Spinal cord (tissue), 10 donors: Measurements from ENCODE around the gene DTNB. TPM values are rescaled to one million over a fixed set of nuclear protein-coding genes. Genes with fewer than 3 reads are reported as not detected.
"Not testable (repeated sequence)": the region's sequence is repeated elsewhere in the genome, so short reads cannot be mapped to it uniquely, and the experiment has no call there.

Source experiments
- DNase-seq, 6 donors: peaks; one replicate each; pipeline versions ENCODE4 v3.0.0 to v3.0.0-alpha.2; 2013 to 2015; ENCODE audit warnings: low spot score in 6 of 6, low read depth in 4 of 6
- H3K27ac ChIP-seq: one replicate; pipeline ENCODE4 v1.5.1; 2013; ENCODE audit warnings: low read depth, low read length, control low read depth
- H3K27me3 ChIP-seq: one replicate; pipeline ENCODE4 v1.6.1; 2013; ENCODE audit warnings: low read length; ENCODE audit not compliant: control insufficient read depth, insufficient read depth
- H3K36me3 ChIP-seq: one replicate; pipeline ENCODE4 v1.6.1; 2013; ENCODE audit warnings: low read length; ENCODE audit not compliant: control insufficient read depth, insufficient read depth
- H3K4me1 ChIP-seq: one replicate; pipeline ENCODE4 v1.6.1; 2013; ENCODE audit warnings: low read length; ENCODE audit not compliant: control insufficient read depth, insufficient read depth
- H3K4me3 ChIP-seq: one replicate; pipeline ENCODE4 v1.5.1; 2013; ENCODE audit warnings: low read depth, low read length, control low read depth
- H3K9me3 ChIP-seq: one replicate; pipeline ENCODE4 v1.6.1; 2013; ENCODE audit warnings: low read length; ENCODE audit not compliant: control insufficient read depth, insufficient read depth
- WGBS: methylation state at CpG from one replicate; pipeline ENCODE4 v1.1.5; 2013; ENCODE audit warnings: missing lambda C conversion rate; ENCODE audit not compliant: insufficient coverage; 5-methylcytosine and 5-hydroxymethylcytosine counted together
- polyA plus RNA-seq, 2 donors: library from polyadenylated mRNA; unstranded; fragments of 120-200 nt; gene quantifications; one replicate each; pipeline ENCODE4 v1.2.1, GENCODE V29; 2013; ENCODE audit not compliant: insufficient read length in 2 of 2
- total RNA-seq, 2 donors: library from RNA; depleted of rRNA in 1 of 2; stranded (reverse); fragments of 120-200 nt in 1 of 2; fragments of >200 nt in 1 of 2; gene quantifications; one replicate each; pipeline versions ENCODE4 v1.2.3 to v1.2.4, GENCODE V29; 2013 to 2014
- donor health status: healthy.

The DTNB gene
- total and polyA plus RNA-seq, 4 donors = 21.1 to 50.8 (median 34.5) TPM

DNA sequence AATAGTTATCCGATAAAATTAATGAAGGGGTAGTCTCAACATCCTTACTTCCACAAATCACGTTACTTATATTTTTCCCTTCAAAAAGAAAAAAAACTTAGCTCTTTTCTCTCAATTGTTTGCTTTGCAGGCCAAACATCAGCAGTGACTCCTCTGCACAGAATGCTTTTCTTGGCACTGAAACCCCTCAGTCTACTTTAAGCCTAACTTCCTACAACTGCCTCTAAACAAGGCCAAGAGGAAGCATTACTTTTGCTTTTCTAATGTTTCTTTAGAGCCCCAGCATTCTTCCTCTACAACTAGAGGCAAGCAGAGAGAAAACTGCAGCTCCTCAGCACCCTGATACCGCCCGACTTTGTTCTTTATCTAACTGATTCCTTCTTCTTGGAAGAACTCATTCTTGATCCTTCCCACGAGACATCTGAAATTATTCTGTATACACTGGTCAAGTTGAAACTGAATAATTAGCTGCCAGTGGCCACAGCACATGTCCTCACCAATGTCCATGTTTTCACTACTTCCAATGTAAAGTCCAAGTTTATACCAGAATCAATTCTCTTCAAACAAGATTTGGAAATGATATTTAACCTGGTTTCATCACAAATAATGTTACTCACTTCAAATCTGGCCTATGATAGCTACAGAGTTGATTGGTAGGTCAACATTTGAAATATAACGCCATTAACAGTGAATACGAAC, 55.3 kb downstream of the DTNB start:
- H3K27me3 ChIP-seq = no peaks in the 10 kb centered on the region
- no peak overlapping the region for H3K4me3 ChIP-seq
- 77% methylated on average over 5 of the region's 7 CpGs for WGBS
- no peaks in the 10 kb centered on the region for H3K9me3 ChIP-seq
- DNase-seq = peak in 1 of 6 donors; percentile 65
- H3K27ac ChIP-seq = peak overlapping the region; percentile 70
- H3K36me3 ChIP-seq = no peaks in the 10 kb centered on the region
- no peaks in the 10 kb centered on the region for H3K4me1 ChIP-seq

DNA sequence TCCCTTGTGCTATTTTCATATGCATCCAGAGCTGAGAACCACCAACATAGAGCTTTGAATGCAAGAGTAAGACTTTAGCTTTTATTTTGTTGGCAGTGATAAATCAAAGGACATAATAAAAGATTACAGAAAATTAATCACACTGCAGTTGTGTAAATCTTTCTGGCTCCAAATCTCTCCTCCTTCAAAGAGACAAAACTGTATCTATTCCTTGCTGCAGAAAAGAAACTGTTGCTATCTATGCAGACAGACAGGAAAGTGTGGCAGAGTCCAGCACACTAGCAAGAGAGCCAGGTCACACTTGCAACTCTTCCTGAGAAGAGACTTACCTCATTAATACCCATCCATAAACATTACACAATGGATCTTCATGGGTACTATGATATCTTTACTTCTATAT, 57.5 kb downstream of the DTNB start:
- no peaks in the 10 kb centered on the region for H3K36me3 ChIP-seq
- no peak overlapping the region for H3K27ac ChIP-seq
- no peak overlapping the region for H3K4me3 ChIP-seq
- no peaks in the 10 kb centered on the region for H3K9me3 ChIP-seq
- no peaks in the 10 kb centered on the region for H3K27me3 ChIP-seq
- no peaks in the 10 kb centered on the region for H3K4me1 ChIP-seq
- no peak for DNase-seq

DNA sequence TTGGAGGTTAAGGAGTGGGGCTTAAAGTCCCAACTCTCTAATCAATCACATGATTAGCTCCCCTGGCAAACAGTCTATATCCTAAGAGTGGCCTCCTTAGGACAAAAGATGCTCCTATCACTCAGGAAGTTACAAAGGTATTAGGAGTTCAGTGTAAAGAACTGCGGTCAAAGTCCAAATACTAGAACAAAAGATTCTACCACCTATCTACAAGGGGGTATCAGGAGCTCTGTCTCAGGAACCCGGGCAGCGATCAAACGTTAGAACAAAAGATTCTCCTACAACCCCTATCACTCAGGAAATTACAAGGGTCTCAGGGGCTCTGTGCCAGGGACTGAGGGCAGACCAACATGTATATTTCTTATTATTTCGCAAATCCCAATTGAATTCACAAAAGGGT, 58.0 kb downstream of the DTNB start:
- Histone ChIP-seq H3K4me1 (no peaks in the 10 kb centered on the region), H3K4me3 (no peak overlapping the region), H3K9me3 (no peaks in the 10 kb centered on the region), H3K36me3 (no peaks in the 10 kb centered on the region), H3K27ac (no peak overlapping the region), H3K27me3 (no peaks in the 10 kb centered on the region)
- 67% methylated on average over 3 of the region's 5 CpGs for WGBS
- DNase-seq = no peak

DNA sequence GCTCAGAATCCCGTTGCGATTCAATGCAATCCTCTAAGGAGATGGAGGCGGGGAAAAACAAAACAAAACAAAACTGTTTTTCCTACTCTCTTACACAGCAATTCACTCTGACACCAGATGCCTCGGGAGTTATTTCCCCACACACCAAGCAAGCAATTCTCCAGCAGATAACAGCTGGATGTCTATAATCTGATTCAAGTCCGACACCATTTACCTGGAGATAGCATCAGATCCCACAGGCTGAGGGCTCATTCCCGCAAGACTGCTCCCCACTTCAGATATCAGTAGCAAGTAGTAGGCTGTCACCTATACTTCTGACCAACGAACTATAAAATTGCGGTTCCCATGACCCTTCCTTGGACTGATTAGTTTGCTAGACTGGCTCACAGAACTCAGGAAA, 58.7 kb downstream of the DTNB start:
- no peak overlapping the region for H3K27ac ChIP-seq

DNA sequence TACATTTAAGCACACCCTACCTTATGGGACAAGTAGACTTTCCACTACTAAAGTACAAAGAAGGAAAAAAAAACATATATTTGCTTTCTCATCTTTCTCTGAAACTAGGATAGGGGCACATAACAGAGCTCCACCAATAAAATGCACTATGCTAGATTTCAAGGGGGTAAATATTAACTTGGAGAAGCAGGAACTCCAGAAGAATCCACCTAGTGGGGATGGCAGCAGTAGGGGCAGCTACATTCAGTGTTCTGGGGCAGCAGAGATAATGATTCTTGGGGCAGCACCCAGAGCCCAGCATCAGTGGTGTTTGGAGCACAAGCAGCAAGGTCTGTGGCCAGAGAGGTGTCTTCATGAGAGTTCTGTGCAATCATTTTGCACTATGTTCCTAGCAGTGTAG, 64.7 kb downstream of the DTNB start:
- Histone ChIP-seq H3K27me3 (no peaks in the 10 kb centered on the region), H3K4me3 (no peak overlapping the region), H3K27ac (no peak overlapping the region), H3K9me3 (no peaks in the 10 kb centered on the region), H3K4me1 (no peaks in the 10 kb centered on the region), H3K36me3 (peaks cover 2% of the 10 kb centered on the region)
- DNase-seq = no peak

More for the DNA sequence above, 58.7 kb downstream of the DTNB start:
- Histone ChIP-seq H3K9me3 (no peaks in the 10 kb centered on the region), H3K4me1 (no peaks in the 10 kb centered on the region), H3K36me3 (peaks cover 2% of the 10 kb centered on the region), H3K27me3 (no peaks in the 10 kb centered on the region), H3K4me3 (no peak overlapping the region)
- WGBS = 93% methylated on average over 3 of the region's 8 CpGs
- no peak for DNase-seq

DNA sequence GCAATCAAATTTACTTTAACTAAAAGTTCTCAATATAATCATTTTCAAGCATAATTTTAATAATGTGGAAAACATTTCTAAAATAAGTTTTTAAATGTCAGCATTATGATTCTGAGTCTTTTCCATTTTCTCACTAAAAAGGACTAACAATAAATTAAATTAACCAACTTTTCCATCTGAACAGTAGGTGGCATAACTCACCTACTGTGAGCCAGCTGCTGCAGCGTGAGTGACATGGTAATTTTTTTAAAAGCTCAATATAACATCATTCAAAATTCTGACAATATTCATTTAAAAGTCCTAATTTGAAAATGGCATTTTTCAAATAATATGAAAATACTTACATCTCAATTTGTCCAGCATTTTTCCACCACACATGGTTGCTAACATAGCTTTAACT, 66.5 kb downstream of the DTNB start:
- Histone ChIP-seq H3K27ac (no peak overlapping the region), H3K4me3 (no peak overlapping the region), H3K4me1 (no peaks in the 10 kb centered on the region), H3K27me3 (no peaks in the 10 kb centered on the region), H3K9me3 (no peaks in the 10 kb centered on the region), H3K36me3 (peaks cover 2% of the 10 kb centered on the region)
- WGBS = no CpG with 5 or more reads among the region's 1 CpG
- DNase-seq = peak in 2 of 6 donors; percentile 44 to 59

DNA sequence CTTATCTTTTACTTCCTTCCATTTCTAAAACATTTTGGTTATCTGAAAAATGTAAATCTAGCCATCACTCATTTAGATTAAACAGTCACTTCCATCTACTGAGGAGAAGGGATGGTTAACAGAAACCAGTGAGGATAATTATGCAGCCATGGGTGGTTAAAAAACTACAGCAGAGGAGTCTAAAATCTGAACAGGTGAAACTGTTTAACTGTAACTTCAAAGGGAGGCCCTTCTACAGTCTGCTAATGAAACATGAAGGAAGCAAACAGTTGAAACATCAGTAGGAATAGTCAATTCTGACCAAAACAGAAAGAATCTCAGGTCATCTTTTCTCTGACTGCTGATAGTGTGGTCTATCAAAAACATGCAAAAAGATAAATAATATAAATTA, 71.0 kb downstream of the DTNB start:
- no peaks in the 10 kb centered on the region for H3K27me3 ChIP-seq
- no peak overlapping the region for H3K27ac ChIP-seq
- no peak for DNase-seq
- H3K9me3 ChIP-seq = no peaks in the 10 kb centered on the region
- H3K4me1 ChIP-seq = no peaks in the 10 kb centered on the region
- no peak overlapping the region for H3K4me3 ChIP-seq
- no peaks in the 10 kb centered on the region for H3K36me3 ChIP-seq

DNA sequence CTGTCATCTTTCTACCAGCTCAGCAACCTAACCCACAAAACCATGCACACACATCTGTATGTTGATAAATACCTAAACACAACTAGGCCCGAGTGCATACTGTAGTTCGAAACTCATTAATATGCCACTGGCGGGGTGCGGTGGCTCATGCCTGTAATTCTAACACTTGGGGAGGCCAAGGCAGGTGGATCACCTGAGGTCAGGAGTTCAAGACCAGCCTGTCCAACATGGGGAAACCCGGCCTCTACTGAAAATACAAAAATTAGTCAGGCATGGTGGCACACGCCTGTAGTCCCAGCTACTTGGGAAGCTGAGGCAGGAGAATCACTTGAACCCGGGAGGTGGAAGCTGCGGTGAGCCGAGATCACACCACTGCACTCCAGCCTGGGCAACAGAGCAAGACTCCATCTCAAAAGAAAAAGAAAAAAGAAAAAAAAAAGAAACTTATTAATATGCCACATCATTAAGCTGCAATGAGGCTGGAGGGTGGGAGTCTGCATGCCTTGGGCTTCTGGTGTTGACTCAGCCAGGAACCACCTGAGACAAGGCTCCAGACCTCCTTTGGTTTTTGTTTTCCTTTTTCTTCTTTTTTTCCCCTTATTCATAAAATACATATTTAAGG, 71.6 kb downstream of the DTNB start:
- H3K9me3 ChIP-seq, H3K4me3 ChIP-seq, H3K27me3 ChIP-seq: not testable (repeated sequence)

DNA sequence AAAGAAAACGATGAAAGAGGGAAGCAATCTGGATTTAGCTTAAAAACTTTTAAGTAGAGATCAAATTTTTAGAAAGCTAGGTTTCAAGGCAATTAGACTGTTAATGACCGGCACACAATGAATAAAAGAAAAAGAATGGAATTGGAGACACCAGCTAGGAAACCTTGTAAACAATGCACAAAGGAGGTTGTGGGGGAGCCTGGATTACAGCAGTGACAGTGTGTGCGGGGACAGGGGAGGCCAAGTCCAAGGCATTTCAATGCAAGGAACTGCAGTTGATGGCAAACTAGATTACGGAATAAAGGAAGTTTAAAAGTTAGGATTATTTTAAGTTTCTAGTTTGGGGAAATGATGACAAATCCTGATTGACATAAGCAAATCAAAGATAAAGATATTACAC, 74.5 kb downstream of the DTNB start:
- no peak for DNase-seq
- Histone ChIP-seq H3K4me1 (no peaks in the 10 kb centered on the region), H3K27ac (no peak overlapping the region), H3K9me3 (no peaks in the 10 kb centered on the region), H3K36me3 (no peaks in the 10 kb centered on the region), H3K27me3 (no peaks in the 10 kb centered on the region), H3K4me3 (no peak overlapping the region)
- WGBS = 87% methylated on average over 3 of the region's 4 CpGs

More for the DNA sequence above, 71.6 kb downstream of the DTNB start:
- H3K4me1 ChIP-seq, DNase-seq, H3K27ac ChIP-seq, H3K36me3 ChIP-seq: not testable (repeated sequence)
- 90% methylated on average over 5 of the region's 9 CpGs for WGBS

DNA sequence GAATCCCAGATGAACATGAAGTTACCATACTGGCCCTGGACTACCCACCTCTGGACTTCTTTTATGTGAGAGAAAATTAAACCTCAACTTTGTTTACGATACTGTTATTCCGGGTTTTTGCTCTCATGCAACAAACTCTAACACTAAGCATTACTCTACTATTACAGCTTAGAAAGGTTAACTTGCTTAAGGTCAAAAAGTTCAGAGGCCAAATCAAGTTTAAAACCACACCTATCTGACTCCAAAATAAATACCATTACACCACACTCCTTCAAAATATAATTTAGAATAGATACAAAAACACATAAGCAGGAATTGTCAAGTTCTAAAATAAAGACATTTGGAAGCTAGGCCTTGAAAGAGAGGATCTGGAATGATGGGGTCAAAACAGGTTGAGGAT, 75.0 kb downstream of the DTNB start:
- Histone ChIP-seq H3K4me1 (no peaks in the 10 kb centered on the region), H3K27ac (no peak overlapping the region)

More for the DNA sequence above, 75.0 kb downstream of the DTNB start:
- WGBS = 100% methylated on average over 1 of the region's 2 CpGs
- H3K9me3 ChIP-seq = no peaks in the 10 kb centered on the region
- DNase-seq = no peak
- H3K4me3 ChIP-seq = no peak overlapping the region
- no peaks in the 10 kb centered on the region for H3K27me3 ChIP-seq
- no peaks in the 10 kb centered on the region for H3K36me3 ChIP-seq
